Colonic mucosa (tissue), 4 donors: Measurements from ENCODE around the gene PPP1R14C. TPM values are rescaled to one million over a fixed set of nuclear protein-coding genes. Genes with fewer than 3 reads are reported as not detected.
A peak's percentile ranks its signal among the peaks of the same experiment; 100 is the strongest.

Experiments
- DNase-seq: peaks from one replicate; pipeline ENCODE4 v3.0.0-alpha.2; 2020
- H3K27ac ChIP-seq: fragments of 200-600 bp; one replicate; pipeline ENCODE4 v1.8.0; 2021
- H3K27me3 ChIP-seq: fragments of 200-600 bp; one replicate; pipeline ENCODE4 v1.8.0; 2021
- H3K36me3 ChIP-seq: fragments of 200-600 bp; one replicate; pipeline ENCODE4 v1.8.0; 2021
- H3K4me1 ChIP-seq: fragments of 200-600 bp; one replicate; pipeline ENCODE4 v1.8.0; 2021; ENCODE audit warnings: mild to moderate bottlenecking
- H3K4me3 ChIP-seq: fragments of 200-600 bp; one replicate; pipeline ENCODE4 v1.8.0; 2021
- H3K9ac ChIP-seq, 2 donors: one replicate each; pipeline ENCODE4 v1.7.0; 2013; ENCODE audit warnings: control low read depth in 2 of 2, low read depth in 2 of 2, low read length in 2 of 2
- H3K9me3 ChIP-seq: fragments of 200-600 bp; one replicate; pipeline ENCODE4 v1.8.0; 2021
- intact Hi-C: fragments of 100-400 bp; cut with DNase I; formaldehyde crosslinking; loops from one replicate; pipeline ENCODE4 v1.14.1; 2022
- total RNA-seq, 2 donors: library from RNA; stranded (reverse); fragmentation: NEBNext Ultra II Directional in 1 of 2; extraction: Animal tissue kit (Norgen Biotek cat#: 25700) in 1 of 2; gene quantifications; one replicate each; pipeline ENCODE4 v1.2.1, GENCODE V29; 2021
- TF ChIP-seq, protein P1 (sequence below): fragments of 200-600 bp; IDR thresholded peaks from one replicate; pipeline ENCODE4 v1.8.0; 2022; ENCODE audit warnings: antibody characterized with exemption, mild to moderate bottlenecking
- donor health status: healthy.
- donor health status: DM: no; HTN: no; CAD: no.
- donor health status: DM: no; HTN: no; CAD: no.

PPP1R14C gene
- total RNA-seq, 2 donors from 2014 or later, result 23.7 to 27.3 TPM

DNA sequence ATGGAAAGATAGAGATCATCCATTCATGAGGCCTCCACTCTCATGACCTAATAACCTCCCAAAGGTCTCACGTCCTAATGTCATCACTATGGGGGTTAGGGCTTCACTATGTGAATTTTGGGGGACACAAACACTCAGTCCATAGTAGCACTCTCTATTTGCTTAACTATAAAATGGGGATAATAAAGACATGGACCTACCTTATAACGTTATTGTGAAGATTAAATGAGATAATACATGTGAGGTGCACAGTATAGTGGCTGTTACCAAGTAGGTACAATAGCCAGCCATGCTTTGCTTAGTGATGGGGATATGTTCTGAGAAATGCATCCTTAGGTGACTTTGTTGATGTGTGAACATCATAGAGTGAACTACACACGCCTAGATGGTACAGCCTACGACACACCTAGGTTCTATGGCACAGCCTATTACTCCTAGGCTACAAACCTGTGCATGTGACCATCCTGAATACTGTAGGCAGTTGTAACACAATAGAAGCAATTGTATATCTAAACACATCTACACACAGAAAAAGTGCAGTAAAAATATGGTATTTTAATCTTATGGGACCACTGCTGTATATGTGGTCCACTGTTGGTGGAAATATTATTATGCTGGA lies 39.7 kb downstream of the PPP1R14C start:
- H3K36me3 ChIP-seq, result no peaks in the 10 kb centered on the region
- peak overlapping the region; percentile 74 for H3K27ac ChIP-seq
- no peak overlapping the region for H3K4me3 ChIP-seq
- intact Hi-C loops, result no loop called here
- peaks cover 4% of the 10 kb centered on the region for H3K4me1 ChIP-seq
- no peaks in the 10 kb centered on the region for H3K9me3 ChIP-seq
- TF ChIP-seq, protein P1, sequence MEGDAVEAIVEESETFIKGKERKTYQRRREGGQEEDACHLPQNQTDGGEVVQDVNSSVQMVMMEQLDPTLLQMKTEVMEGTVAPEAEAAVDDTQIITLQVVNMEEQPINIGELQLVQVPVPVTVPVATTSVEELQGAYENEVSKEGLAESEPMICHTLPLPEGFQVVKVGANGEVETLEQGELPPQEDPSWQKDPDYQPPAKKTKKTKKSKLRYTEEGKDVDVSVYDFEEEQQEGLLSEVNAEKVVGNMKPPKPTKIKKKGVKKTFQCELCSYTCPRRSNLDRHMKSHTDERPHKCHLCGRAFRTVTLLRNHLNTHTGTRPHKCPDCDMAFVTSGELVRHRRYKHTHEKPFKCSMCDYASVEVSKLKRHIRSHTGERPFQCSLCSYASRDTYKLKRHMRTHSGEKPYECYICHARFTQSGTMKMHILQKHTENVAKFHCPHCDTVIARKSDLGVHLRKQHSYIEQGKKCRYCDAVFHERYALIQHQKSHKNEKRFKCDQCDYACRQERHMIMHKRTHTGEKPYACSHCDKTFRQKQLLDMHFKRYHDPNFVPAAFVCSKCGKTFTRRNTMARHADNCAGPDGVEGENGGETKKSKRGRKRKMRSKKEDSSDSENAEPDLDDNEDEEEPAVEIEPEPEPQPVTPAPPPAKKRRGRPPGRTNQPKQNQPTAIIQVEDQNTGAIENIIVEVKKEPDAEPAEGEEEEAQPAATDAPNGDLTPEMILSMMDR, result no peak
- H3K27me3 ChIP-seq, result no peaks in the 10 kb centered on the region
- H3K9ac ChIP-seq, result no peak overlapping the region
- no peak for DNase-seq

DNA sequence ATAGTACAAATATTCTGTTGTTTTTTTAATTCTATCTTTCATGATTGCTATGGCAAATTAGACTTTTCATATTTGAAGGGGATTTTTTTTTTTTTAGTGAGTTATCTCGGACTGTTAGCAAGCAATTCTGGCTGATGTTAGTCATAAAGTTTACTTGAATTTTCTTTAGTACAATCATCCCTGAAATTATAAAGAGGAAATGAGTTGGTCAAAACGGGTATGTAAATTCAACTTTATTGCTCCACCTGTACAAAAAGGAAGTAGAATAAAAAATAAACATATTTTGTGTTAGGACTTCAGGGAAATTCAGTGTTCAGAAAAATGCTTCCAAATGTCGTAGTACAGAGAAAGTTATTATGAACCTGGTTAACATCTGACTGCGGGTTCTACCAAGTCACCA lies 40.3 kb downstream of the PPP1R14C start:
- peaks cover 4% of the 10 kb centered on the region for H3K4me1 ChIP-seq
- no peaks in the 10 kb centered on the region for H3K36me3 ChIP-seq
- H3K9ac ChIP-seq, result no peak overlapping the region
- TF ChIP-seq, protein P1, result no peak
- H3K27me3 ChIP-seq, result no peaks in the 10 kb centered on the region
- intact Hi-C loops, result no loop called here
- peak overlapping the region; percentile 74 for H3K27ac ChIP-seq
- H3K4me3 ChIP-seq, result no peak overlapping the region
- H3K9me3 ChIP-seq, result no peaks in the 10 kb centered on the region
- DNase-seq, result no peak

DNA sequence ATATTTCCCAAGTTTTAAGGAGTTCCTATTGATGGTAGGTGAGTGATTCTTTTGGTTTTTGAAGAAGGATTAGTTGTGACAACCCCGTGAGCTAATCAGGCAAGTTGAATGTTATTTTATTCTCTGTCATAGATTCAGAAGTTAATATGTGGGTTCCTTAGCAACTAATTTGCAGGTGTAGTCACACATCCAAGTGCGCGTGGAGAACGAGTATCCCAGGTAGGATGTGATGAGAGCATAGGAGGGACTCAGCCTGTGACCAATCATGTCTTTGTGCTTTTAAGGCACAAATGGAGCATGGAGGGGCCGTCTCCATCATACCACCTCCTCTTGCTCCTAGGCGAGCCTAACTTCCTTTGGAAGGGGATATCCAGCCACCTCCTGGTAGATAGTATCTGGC lies 41.1 kb downstream of the PPP1R14C start:
- Histone ChIP-seq H3K27ac (peak overlapping the region; percentile 49), H3K9ac (peak overlapping the region in 1 of 2 donors; percentile 54), H3K4me3 (no peak overlapping the region), H3K36me3 (no peaks in the 10 kb centered on the region), H3K9me3 (no peaks in the 10 kb centered on the region), H3K4me1 (peaks cover 4% of the 10 kb centered on the region), H3K27me3 (no peaks in the 10 kb centered on the region)
- TF ChIP-seq, protein P1, result no peak
- DNase-seq, result no peak
- intact Hi-C loops, result no loop called here

DNA sequence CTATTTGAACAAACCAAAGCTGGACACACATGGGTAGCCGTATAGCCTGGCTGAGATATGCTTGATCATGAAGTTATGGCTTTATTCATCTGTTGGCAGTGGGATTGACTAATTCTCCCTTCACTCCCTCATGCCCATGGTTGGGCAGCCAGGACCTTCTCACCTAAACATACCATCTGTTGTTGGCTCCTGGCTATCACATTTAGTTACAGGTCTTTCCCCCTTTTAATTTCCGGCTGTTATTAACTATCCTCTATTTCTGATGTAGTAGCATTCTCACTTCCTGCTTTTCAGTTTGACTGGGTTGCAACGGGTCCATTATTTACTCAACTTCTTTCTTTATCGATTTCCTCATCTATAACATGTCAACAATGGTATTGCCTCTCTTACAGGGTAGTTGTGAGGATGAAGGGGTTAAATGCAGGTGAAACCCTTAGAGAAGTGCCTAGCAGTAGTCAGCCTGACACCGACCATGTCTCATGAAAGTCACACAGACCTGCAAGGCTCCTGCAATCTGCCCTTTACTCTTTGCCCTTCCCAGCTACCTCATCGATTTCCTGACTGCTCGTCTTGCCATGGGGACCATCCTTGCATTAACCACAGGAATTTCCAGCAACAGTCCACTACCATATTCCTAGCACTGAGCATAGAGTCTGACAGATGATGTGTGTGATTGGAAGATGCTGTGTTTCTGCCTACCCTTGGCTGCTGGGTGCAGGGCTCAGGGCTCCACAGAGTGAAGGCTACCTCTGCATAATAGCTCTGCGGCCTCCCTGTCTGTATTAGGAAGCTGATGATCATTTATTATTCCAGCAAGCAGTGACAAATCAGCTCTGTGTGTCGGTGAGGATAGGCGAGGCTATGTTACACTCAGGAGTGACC lies 42.2 kb downstream of the PPP1R14C start:
- Histone ChIP-seq H3K36me3 (no peaks in the 10 kb centered on the region), H3K9ac (peak overlapping the region in 1 of 2 donors; percentile 54), H3K27ac (peak overlapping the region; percentile 49), H3K4me3 (no peak overlapping the region), H3K27me3 (no peaks in the 10 kb centered on the region), H3K9me3 (no peaks in the 10 kb centered on the region), H3K4me1 (peaks cover 4% of the 10 kb centered on the region)
- DNase-seq, result peak; percentile 41
- intact Hi-C loops, result no loop called here
- TF ChIP-seq, protein P1, result no peak

DNA sequence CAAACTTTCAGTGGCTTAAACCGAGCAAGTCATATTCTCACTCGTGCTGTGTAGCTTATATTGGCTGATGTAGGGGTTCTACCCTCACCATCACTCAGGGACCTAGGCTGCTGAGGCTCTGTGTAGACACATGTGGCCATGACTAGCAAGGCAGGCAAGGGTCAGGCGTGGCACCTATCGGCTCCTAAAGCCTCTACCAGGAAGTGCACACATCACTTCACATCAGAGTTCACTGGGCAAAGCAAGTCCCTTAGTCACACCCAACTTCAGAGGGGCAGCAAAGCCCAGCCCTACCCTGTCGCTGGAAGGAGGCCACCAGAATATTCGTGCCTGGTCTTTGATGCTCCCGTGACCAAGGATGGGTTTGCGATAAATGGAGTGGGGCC lies 42.9 kb downstream of the PPP1R14C start:
- H3K9ac ChIP-seq, result peak overlapping the region in 1 of 2 donors; percentile 54
- H3K36me3 ChIP-seq, result no peaks in the 10 kb centered on the region
- intact Hi-C loops, result no loop called here
- H3K4me3 ChIP-seq, result no peak overlapping the region
- H3K4me1 ChIP-seq, result peaks cover 4% of the 10 kb centered on the region
- no peaks in the 10 kb centered on the region for H3K9me3 ChIP-seq
- H3K27ac ChIP-seq, result peak overlapping the region; percentile 49
- DNase-seq, result peak; percentile 73
- no peaks in the 10 kb centered on the region for H3K27me3 ChIP-seq
- TF ChIP-seq, protein P1, result no peak
